GM19452 (cell line): ENCODE results near the gene ZNF516.

ENCODE experiments used
- ATAC-seq: cut with Tn5 transposase; IDR thresholded peaks from one replicate; pipeline ENCODE4 v1.9.1; 2021; ENCODE audit not compliant: unreplicated experiment

The ZNF516 gene

GRCh38 chr18:76368976-76369375 lies 126.1 kb downstream of the ZNF516 start:
- no peak for ATAC-seq

- ATAC-seq, result no peak
Observed at GRCh38 chr18:76368271-76368670, 126.8 kb downstream of the ZNF516 start.

- ATAC-seq, result no peak
Observed at GRCh38 chr18:76367168-76368125, 127.6 kb downstream of the ZNF516 start.

- no peak for ATAC-seq
Observed at GRCh38 chr18:76365561-76365960, 129.5 kb downstream of the ZNF516 start.

DNA sequence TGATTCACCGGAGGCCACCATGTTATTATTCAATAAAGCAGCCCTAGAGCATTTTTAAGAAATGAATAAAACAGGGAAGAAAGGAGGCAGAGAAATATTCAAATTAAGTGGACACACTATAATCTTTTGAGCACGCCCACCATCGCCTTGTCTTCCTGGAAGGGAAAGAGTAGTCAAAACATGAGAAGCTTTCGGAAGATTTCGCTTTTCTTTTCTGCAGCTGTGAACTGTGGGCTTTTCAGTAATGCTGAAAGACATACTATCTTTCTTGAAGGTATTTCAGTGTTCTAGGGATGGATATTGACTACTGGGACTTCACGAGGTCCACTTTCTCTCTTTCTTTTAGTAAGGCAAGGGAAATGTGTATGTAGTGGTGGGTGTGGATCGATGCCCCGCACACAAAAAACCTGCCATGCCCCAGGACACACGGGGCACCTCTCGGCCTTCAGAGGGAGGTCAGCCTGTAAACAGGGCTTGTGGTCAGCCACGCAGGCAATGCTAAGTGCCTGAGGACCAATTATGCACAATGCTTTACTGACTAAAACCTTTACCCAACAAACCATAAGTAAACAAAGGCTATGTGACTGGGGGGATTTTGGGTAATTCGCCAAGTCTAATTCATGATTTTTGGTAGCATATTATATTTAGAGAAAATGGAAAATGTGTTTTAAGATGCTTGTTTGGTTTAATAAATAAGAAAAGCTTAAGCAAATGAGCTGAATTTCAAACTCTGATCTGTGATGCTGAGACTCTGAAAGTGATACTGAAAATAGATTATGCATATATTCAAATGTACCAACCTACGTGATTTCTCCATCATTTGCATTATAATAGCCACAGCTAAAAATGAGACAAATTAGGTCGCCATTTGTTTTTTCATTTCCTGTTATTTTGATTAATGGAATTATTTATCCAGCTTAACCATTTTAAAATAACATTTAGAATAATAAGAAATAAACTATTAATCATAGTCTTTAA lies 130.5 kb downstream of the ZNF516 start:
- peak; percentile 84 for ATAC-seq

GRCh38 chr18:76363436-76364120 lies 131.5 kb downstream of the ZNF516 start:
- no peak for ATAC-seq

- no peak for ATAC-seq
Observed at GRCh38 chr18:76362676-76363075, 132.4 kb downstream of the ZNF516 start.

DNA sequence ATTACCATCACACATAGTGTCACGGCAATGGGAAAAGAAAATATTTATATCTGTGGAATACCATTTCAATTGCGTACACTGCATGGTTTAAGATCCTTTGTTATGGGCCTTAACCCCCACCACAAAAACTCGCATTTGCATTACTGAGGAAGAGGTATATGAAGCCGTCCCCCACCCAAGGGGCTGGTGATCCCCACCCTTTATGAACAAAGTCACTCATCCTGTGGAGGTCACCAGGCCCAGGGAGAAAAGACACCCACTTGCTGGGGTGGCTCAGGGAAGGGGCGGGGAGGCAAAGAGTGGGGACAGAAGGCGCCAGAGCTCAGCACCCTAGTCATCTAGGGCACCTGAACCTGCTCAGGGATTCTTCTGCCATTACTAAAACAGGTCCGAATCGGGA lies 133.8 kb downstream of the ZNF516 start:
- no peak for ATAC-seq

DNA sequence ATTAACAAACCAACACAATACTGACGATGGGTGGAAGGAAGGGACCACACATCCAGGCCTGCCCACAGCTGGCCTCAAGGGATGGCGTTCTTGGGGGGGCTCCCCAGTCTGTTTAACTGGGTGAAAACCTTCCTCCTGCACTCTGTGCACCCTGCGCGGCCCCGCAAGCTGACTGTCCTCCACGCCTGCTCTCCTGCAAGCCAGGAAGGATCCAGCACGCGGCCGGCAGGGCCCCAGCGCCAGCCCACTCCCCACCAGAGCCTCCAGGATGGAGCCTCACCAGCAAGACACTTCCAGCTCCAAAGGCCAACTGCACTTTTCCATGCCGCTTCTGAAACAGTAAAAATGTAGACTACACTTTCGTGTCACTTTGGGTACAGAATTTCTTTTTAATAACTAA lies 135.1 kb downstream of the ZNF516 start:
- no peak for ATAC-seq

DNA sequence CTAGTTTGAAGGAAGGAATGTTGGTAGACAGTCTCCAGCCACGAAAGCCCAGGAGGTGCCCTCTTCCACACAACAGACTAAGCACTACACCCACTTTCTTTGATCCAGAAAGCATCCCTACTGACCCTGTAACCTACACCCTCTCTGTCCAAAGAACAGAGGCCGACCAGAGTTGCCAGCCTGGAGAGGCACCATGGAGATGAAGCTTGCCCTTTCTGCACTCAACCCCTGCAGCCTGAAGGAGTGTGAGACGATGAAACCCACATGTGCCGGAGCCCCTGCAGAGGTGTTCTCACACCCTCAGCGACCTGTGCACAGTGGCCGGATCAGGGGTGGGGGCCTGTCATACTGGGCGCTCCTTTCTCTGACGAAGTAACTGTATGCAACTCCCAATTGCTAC lies 136.3 kb downstream of the ZNF516 start:
- no peak for ATAC-seq

DNA sequence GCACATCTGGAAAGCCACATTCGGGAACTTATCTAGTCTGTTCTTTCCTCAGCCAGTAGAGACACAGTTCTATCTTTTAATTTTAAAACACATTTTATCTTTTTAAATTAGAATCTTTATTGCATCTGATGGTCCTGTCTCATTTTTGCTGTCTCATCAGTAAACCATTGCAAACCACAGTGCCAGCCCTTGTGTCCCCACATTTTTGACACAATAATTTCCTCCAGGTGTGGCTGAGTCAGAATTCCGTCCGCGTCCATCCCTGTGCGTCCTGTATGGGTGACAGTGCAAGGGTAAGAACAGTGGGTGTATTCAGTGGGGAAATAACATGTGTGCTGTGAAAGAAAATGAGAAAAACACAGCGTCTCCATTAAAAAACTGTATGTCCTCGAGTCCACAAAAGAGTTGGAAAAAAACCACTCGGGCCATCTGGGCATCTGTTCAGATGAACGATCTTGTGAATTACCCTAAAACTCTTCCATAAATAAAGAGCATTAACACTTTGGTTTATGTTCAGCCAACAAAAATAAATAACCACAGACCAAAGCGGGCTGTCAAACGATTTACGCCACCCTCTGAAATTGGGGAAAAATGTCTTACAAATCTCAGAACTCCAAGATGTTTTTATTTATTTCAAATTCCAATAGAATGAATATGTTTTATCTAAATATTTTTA lies 137.3 kb downstream of the ZNF516 start:
- ATAC-seq, result no peak

- no peak for ATAC-seq
Observed at GRCh38 chr18:76357174-76357573, 137.9 kb downstream of the ZNF516 start.

DNA sequence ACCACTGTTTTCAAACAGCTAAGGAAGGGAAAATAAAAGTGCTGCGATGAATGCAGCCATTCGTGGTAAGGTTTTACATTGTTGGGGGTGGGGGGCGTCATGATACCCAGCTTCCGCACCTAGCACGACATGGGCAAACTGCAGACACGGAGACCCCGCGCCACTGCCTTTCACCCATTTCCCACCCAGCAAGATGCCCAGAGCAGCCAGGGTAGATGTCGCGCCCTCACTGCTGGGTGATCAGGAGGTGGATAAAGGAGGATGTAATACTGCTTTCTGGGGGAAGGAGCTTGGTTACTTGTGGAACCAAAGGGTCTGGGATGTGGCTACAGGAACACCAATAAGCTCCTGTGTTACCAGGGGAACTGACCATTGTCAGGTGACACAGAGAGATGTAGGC lies 138.4 kb downstream of the ZNF516 start:
- no peak for ATAC-seq

DNA sequence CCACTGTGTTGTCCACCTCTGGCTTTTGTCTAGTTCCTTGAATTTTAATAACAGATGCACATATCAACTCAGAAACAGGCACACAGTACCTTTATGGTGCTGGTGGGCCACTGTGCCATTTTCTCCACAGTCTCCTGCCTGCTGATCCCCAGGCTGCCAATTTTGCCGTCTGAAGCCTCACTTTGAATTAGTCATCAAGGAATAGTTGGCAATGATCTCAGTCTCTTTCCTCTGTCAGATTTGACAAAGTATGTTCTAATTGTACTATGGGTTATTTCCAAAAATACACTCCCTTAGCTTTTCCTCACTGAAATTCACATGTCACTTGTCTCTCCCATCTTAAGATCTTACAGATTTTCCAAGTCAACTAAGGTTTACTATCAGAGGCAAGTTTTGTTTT lies 140.7 kb downstream of the ZNF516 start:
- ATAC-seq, result no peak

- ATAC-seq, result no peak
Observed at GRCh38 chr18:76353500-76353899, 141.5 kb downstream of the ZNF516 start.

- no peak for ATAC-seq
Observed at GRCh38 chr18:76353046-76353445, 142.0 kb downstream of the ZNF516 start.

DNA sequence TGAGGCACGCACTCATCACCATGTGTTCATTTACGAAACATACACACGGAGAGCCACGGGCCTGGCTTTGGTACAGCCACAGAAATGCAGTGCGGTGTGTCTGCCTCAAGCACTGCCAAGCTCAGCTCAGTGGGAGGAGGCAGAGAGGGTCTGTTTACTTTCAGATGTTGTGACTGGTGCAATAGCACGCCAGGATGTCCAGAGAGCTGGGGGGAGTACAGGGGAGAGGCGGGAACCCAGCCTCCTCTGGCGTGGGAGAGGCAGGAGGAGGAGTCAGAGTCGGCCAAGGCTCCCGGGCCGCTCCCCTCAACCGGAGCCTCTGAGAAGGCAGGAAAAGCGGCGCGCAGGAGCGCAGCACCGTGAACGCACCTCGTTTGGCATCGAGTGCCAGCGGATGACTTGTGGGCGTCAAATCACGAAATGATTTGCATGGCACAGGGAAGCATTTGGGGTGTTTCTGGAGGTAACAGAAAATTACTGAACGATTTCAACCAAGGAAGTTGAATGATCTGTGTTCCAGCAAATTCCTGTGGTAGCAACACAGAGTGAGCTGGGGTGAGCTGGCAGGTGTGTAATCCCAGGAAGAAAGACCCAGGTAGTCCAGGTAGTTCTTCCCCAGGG lies 143.0 kb downstream of the ZNF516 start:
- no peak for ATAC-seq

- ATAC-seq, result no peak
Observed at GRCh38 chr18:76350134-76351025, 144.7 kb downstream of the ZNF516 start.
